IPS DF 4.7 (cell line): ENCODE data around the gene SPRR4.
"Not testable (repeated sequence)": the region's sequence is repeated elsewhere in the genome, so short reads cannot be mapped to it uniquely, and the experiment has no call there.

Source experiments
- DNase-seq: peaks from one replicate; pipeline ENCODE4 v3.0.0-alpha.2; 2013; ENCODE audit warnings: low spot score; ENCODE audit errors: extremely low read depth

Gene SPRR4

DNA sequence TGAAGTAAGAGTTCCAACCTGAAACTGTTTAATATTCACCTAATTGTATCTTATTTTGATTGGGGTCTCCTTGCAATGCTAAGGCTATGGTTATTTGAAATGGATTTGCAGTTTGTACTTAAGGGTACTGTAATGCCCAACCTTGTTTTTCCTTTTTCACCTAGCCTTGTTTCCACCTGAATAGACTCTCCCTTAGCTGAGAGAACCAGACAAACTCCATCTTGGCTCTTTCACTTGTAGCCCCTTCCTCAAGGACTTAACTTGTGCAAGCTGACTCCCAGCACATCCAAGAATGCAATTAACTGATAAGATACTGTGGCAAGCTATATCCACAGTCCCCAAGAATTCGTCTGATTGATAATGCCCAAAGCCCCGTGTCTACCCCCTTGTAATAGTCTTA is 51.4 kb downstream of the SPRR4 start:
- DNase-seq: not testable (repeated sequence)
